ENCODE results near the gene SCLT1. TPM values are rescaled to one million over a fixed set of nuclear protein-coding genes. Genes with fewer than 3 reads are reported as not detected.
A peak's percentile ranks its signal among the peaks of the same experiment; 100 is the strongest.
"Not testable (repeated sequence)": the region's sequence is repeated elsewhere in the genome, so short reads cannot be mapped to it uniquely, and the experiment has no call there.

The SCLT1 gene
- 13.0 and 14.8 TPM in 2 replicates for total RNA-seq (2014; rRNA removed)
- polyA plus RNA-seq (2012) = 3.2 TPM

- peak; percentile 98 for DNase-seq (ENCODE audit: low read depth)
These were observed at the start of gene SCLT1 for GRCh38 chr4:129093191-129093920. TSS of gene SCLT1 (minus strand) at chr4:129093539. CDS start at chr4:129093103, 436 bp downstream.

- DNase-seq (ENCODE audit: low read depth) = no peak
These were observed 47.2 kb upstream of the SCLT1 start for GRCh38 chr4:129140521-129140920.

- DNase-seq (ENCODE audit: low read depth) = no peak
These were observed 45.6 kb upstream of the SCLT1 start for GRCh38 chr4:129138810-129139496.

- no peak for DNase-seq (ENCODE audit: low read depth)
These were observed 43.1 kb upstream of the SCLT1 start for GRCh38 chr4:129136433-129136832.

DNA sequence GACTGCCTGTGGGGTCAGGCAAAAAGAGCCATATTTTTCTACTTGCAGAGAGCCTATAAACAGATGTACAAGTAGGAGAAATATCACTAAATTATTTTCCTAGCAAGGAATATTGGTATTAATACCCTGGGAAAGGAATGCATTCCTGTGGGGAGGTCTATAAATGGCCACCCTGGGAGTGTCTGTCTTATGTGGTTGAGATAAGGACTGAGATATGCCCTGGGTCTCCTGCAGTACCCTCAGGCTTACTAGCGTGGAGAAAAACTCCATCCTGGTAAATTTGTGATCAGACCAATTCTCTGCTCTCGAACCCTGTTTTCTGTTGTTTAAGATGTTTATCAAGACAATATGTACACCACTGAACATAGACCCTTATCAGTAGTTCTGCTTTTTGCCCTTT is 38.0 kb upstream of the SCLT1 start:
- DNase-seq (ENCODE audit: low read depth) = no peak

DNA sequence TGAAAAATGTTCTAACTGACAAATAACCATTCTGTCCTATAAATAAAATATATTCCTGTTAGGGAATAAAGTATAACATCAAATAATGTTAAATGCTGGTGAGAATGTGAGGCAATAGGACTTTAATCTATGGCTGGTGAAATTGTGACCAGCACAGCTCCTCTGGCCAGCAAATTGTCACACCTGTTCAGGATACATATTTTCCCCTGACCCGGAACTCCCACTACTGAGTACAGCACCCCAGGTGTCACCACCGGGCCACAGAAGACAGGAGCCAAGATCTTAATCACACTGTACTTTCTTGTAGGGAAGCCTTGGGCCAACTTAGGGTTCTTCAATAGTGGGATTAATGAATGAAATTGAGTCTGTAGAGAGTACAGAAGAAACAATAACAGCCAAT is 35.8 kb upstream of the SCLT1 start:
- no peak for DNase-seq (ENCODE audit: low read depth)

- not testable (repeated sequence) for DNase-seq (ENCODE audit: low read depth)
These were observed 33.3 kb upstream of the SCLT1 start for GRCh38 chr4:129126614-129127013.

- DNase-seq (ENCODE audit: low read depth) = no peak
These were observed 24.4 kb upstream of the SCLT1 start for GRCh38 chr4:129117705-129118104.

DNA sequence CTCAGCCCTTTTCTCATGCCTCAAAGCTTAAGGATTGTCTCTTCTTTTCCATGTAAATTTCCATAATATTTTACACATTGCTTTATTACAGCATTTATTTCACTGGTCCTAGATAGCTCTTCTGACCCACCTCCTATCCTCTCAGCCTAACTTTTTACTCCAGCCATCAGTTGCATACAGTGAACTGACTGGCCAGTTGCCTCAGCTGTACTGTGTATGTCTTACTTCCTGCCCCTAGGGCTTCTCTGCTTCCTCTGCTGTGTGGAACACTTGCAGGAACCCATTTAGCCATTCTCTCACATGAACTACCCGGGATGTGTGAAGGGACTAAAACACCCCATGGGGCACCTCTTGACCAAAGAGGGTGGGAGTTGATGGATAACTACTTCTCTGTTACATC is 20.6 kb upstream of the SCLT1 start:
- DNase-seq (ENCODE audit: low read depth) = no peak

DNA sequence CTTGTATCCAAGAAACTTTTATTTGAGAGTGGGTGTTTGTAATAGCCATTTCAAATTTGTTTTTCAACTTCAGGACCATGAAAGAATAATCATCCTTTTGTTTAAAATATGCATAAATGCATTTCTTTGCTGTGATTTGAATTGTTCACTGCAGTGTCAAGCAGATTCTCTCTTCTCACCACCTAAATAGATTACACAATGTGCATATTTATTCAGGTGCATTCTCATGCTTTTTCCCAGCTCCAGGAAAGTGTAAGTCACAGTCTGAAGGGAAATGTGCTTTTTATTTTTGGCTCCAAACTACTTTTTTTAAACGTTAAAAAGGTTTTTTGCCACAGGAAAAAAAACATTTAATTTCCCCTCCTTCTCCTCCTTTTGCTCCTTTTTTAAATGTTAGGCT is 20.1 kb upstream of the SCLT1 start:
- no peak for DNase-seq (ENCODE audit: low read depth)

- DNase-seq (ENCODE audit: low read depth) = no peak
These were observed 18.6 kb upstream of the SCLT1 start for GRCh38 chr4:129111919-129112318.

- DNase-seq (ENCODE audit: low read depth) = no peak
These were observed 17.6 kb upstream of the SCLT1 start for GRCh38 chr4:129110931-129111330.

GRCh38 chr4:129109965-129110824 is 16.9 kb upstream of the SCLT1 start:
- DNase-seq (ENCODE audit: low read depth) = no peak

GRCh38 chr4:129098531-129099001 is 5.2 kb upstream of the SCLT1 start:
- DNase-seq (ENCODE audit: low read depth) = no peak

DNA sequence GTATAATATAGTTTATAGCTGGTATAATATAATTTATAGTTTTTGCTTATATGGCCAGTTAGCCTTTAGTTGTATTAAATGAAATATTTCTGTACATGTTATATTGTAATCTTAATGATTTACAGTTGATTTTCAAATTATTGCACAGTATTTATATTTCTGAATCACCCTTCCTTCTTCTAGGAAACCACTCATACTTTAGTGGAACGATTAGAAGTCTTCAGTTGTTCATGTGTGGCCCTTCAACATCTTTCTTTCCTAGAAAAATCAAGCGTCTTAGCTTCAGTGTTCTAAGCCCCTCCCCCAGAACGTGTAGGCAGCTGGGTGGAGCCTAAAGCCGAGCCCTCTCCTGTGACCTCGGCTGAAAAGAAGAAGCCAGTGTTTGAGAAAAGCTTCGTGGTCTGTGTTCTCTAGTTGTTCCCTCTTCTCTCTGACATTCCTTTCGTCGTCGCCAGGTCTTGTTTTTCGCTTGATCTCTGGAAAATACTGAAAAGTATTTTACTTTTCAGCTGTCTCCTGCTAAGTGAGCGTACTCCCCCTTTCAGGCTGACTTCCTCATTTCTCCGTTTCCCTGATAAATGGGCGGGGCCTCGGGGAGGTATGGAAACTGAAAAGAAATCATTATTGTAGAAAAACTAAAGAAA is 2.6 kb upstream of the SCLT1 start, which contains the start of gene C4orf33:
TSS of gene C4orf33 (plus strand) at position 342 of the 644 bp plus-strand sequence. CDS start 6,459 bp downstream, outside the sequence.
- DNase-seq (ENCODE audit: low read depth) = peak; percentile 74

GRCh38 chr4:129094347-129094746 is 1.0 kb upstream of the SCLT1 start:
- no peak for DNase-seq (ENCODE audit: low read depth)

DNA sequence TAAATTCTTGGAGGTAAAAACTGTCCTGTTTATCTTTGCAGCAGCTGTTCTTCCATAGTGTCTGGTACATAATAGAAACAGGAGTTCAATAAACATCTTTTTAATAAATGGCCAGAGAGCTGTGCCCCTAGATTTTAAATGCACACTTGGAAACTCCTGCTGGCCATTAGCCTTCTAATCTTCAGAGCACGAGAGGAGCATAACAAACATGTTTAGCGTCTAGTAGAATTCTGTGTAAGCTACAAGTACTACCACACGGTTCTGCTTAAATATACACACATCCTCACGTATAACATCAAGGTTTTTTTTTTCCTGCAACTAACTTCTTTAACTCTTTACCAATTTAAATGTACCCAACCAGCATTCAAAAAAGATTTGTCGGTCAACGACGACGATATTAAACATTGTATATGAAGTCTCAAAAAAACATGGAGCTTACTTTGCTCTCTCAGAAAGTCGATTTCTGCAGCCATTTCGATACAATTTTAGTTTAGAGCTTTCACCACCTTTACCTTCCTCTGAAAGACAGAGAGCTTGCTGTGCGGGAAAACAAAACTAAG is 628 bp downstream of the SCLT1 start:
- DNase-seq (ENCODE audit: low read depth) = peak; percentile 25

- no peak for DNase-seq (ENCODE audit: low read depth)
These were observed 5.8 kb downstream of the SCLT1 start for GRCh38 chr4:129087516-129087915.

- DNase-seq (ENCODE audit: low read depth) = no peak
These were observed 7.9 kb downstream of the SCLT1 start for GRCh38 chr4:129085472-129085871.

- no peak for DNase-seq (ENCODE audit: low read depth)
These were observed 11.0 kb downstream of the SCLT1 start for GRCh38 chr4:129082302-129082701.

GRCh38 chr4:129080129-129080528 is 13.2 kb downstream of the SCLT1 start:
- DNase-seq (ENCODE audit: low read depth) = no peak
